ENCODE results near the gene NET1.

- TF ChIP-seq, protein P1, sequence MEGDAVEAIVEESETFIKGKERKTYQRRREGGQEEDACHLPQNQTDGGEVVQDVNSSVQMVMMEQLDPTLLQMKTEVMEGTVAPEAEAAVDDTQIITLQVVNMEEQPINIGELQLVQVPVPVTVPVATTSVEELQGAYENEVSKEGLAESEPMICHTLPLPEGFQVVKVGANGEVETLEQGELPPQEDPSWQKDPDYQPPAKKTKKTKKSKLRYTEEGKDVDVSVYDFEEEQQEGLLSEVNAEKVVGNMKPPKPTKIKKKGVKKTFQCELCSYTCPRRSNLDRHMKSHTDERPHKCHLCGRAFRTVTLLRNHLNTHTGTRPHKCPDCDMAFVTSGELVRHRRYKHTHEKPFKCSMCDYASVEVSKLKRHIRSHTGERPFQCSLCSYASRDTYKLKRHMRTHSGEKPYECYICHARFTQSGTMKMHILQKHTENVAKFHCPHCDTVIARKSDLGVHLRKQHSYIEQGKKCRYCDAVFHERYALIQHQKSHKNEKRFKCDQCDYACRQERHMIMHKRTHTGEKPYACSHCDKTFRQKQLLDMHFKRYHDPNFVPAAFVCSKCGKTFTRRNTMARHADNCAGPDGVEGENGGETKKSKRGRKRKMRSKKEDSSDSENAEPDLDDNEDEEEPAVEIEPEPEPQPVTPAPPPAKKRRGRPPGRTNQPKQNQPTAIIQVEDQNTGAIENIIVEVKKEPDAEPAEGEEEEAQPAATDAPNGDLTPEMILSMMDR (IDR thresholded peaks at IDR 0.05): no peak
- TF ChIP-seq POLR2A (IDR thresholded peaks at IDR 0.05): no peak
- no peak for TF ChIP-seq EP300 (IDR thresholded peaks at IDR 0.05)
These were observed 20.8 kb downstream of the NET1 start for GRCh38 chr10:5433182-5433581.
